ENCODE measurements around the gene PDCD1.

- TF ChIP-seq CTCF (IDR thresholded peaks at IDR 0.05) = no peak
- TF ChIP-seq POLR2A (IDR thresholded peaks at IDR 0.05) = no peak
Observed at GRCh38 chr2:241859436-241860183, 916 bp upstream of the PDCD1 start.

All from thyroid gland (tissue), 4 donors.